ENCODE measurements around the gene POU2F3. TPM values are rescaled to one million over a fixed set of nuclear protein-coding genes. Genes with fewer than 3 reads are reported as not detected.

The POU2F3 gene
- total and polyA plus RNA-seq, 11 donors, result 0.15 TPM; not detected in 10

DNA sequence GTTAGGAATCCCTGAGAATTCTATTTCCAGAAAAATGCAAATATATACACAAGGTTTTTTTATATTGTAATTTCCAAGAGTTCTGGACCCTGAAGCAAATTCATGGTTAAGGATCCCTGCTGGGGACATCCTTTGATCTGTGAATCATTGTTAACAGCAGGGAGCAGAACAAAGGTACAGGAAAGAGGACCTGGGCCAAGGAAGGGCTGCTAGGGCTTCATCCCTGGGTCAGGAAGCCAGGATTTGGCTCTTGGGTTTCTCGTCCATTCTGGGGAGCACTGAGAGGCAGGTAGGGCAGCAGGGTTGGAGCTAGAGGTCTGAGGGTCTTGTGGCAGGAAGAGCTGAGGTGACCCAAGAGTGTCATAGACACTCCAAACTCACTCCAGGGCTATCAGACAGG lies 39.3 kb upstream of the POU2F3 start:
- peaks cover 0 to 14% (median 0%) of the 10 kb centered on the region in 12 donors for H3K4me1 ChIP-seq
- intact Hi-C loops (cut with DNase I), result no loop called here
- H3K27me3 ChIP-seq, result no peaks in the 10 kb centered on the region
- H3K4me3 ChIP-seq, result no peak overlapping the region
- TF ChIP-seq CTCF (IDR thresholded peaks at IDR 0.05), result no peak
- TF ChIP-seq POLR2A (IDR thresholded peaks at IDR 0.05), result no peak
- no peaks in the 10 kb centered on the region for H3K36me3 ChIP-seq
- no peak for DNase-seq
- 63 to 79% (median 72%) methylated on average over 1 of the region's 1 CpG for WGBS, 4 donors
- no peaks in the 10 kb centered on the region for H3K9me3 ChIP-seq
- no peak overlapping the region for H3K27ac ChIP-seq
- no peak for ATAC-seq

DNA sequence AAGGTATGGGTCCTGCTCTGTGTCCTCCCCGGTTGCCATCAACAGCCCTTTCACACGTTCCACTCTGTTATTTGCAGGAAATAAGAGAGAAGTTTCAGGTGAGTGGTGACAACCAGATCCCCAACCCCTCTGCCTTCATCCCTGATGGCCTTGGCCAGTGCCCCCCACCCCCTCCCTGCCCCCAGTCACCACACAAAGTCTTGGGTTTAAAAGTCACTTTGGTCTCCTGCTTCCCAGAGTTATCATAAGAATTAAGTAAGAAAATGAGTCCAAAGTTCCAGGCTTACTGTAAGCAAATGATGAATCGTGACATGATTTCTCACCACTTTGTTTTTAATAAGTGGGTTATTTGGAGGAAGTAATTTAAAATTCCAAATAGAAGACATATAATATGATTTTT lies 38.3 kb upstream of the POU2F3 start:
- no peak overlapping the region for H3K27ac ChIP-seq
- peaks cover 0 to 9% (median 0%) of the 10 kb centered on the region in 12 donors for H3K4me1 ChIP-seq
- H3K27me3 ChIP-seq, result no peaks in the 10 kb centered on the region
- no peaks in the 10 kb centered on the region for H3K9me3 ChIP-seq
- ATAC-seq (no peak), DNase-seq (peak in 1 of 5 donors; percentile 7)
- TF ChIP-seq POLR2A (IDR thresholded peaks at IDR 0.05) (no peak), CTCF (IDR thresholded peaks at IDR 0.05) (no peak)
- WGBS, 4 donors, result 66 to 71% (median 68%) methylated on average over 3 of the region's 3 CpGs
- no peaks in the 10 kb centered on the region for H3K36me3 ChIP-seq
- no peak overlapping the region for H3K4me3 ChIP-seq
- intact Hi-C loops (cut with DNase I), result no loop called here

GRCh38 chr11:120203626-120204025 lies 36.3 kb upstream of the POU2F3 start:
- H3K36me3 ChIP-seq, result no peaks in the 10 kb centered on the region
- peaks cover 0 to 13% (median 8%) of the 10 kb centered on the region in 12 donors for H3K4me1 ChIP-seq
- ATAC-seq, result no peak
- no peaks in the 10 kb centered on the region for H3K9me3 ChIP-seq
- no peaks in the 10 kb centered on the region for H3K27me3 ChIP-seq
- intact Hi-C loops (cut with DNase I), result no loop called here
- WGBS, 4 donors, result 80 to 88% (median 85%) methylated on average over 4 of the region's 4 CpGs
- TF ChIP-seq CTCF (IDR thresholded peaks at IDR 0.05), result no peak
- TF ChIP-seq POLR2A (IDR thresholded peaks at IDR 0.05), result no peak
- H3K4me3 ChIP-seq, result no peak overlapping the region
- H3K27ac ChIP-seq, result no peak overlapping the region
- no peak for DNase-seq

DNA sequence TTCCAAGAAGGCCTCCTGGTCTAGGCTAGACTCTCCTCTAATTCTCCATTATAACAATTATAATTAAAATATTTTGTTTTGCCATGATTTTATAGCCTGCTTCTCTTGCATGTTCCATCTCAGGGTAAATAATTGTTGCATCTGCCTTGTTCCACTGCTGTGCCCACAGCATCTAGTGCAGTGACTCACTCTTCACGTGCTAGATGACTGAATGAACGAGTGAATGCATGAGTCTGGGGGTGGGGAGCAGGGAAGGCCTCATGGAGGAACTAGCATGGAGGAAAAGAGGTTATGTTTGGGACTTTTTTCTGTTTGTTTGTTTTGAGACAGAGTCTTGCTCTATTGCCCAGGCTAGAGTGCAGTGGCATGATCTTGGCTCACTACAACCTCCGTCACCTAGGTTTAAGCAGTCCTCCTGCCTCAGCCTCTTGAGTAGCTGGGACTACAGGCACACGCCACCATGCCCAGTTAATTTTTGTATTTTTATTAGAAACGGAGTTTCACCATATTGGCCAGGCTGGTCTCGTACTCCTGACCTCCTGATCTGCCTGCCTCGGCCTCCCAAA lies 34.3 kb upstream of the POU2F3 start:
- ATAC-seq, result no peak
- H3K4me1 ChIP-seq, result peaks cover 0 to 31% (median 24%) of the 10 kb centered on the region in 12 donors
- H3K36me3 ChIP-seq, result no peaks in the 10 kb centered on the region
- peak in 1 of 5 donors; percentile 11 for DNase-seq
- H3K4me3 ChIP-seq, result no peak overlapping the region
- intact Hi-C loops (cut with DNase I), result no loop called here
- TF ChIP-seq CTCF (IDR thresholded peaks at IDR 0.05), result no peak
- TF ChIP-seq POLR2A (IDR thresholded peaks at IDR 0.05), result no peak
- no peaks in the 10 kb centered on the region for H3K27me3 ChIP-seq
- no peak overlapping the region for H3K27ac ChIP-seq
- H3K9me3 ChIP-seq, result no peaks in the 10 kb centered on the region
- 92 to 96% (median 95%) methylated on average over 7 of the region's 7 CpGs for WGBS, 4 donors

Measured in heart left ventricle (tissue), 16 donors.